Skeletal muscle tissue (tissue), 4 donors: ENCODE measurements around the gene EPHA2. TPM values are rescaled to one million over a fixed set of nuclear protein-coding genes. Genes with fewer than 3 reads are reported as not detected.
"Not testable (repeated sequence)": the region's sequence is repeated elsewhere in the genome, so short reads cannot be mapped to it uniquely, and the experiment has no call there.

Experiments used
- H3K27ac ChIP-seq: one replicate; pipeline ENCODE4 v1.7.0; 2013; ENCODE audit warnings: mild to moderate bottlenecking, low read depth, low read length, inconsistent platforms
- H3K27me3 ChIP-seq, 3 donors: one replicate each; pipeline ENCODE4 v1.7.0; 2013; ENCODE audit warnings: low read length in 3 of 3; ENCODE audit not compliant: control insufficient read depth in 3 of 3, insufficient read depth in 3 of 3
- H3K36me3 ChIP-seq, 3 donors: one replicate each; pipeline ENCODE4 v1.7.0; 2013; ENCODE audit warnings: low read length in 3 of 3; ENCODE audit not compliant: control insufficient read depth in 3 of 3, insufficient read depth in 3 of 3
- H3K4me1 ChIP-seq, 3 donors: one replicate each; pipeline ENCODE4 v1.7.0; 2013; ENCODE audit warnings: low read length in 3 of 3, mild to moderate bottlenecking in 3 of 3; ENCODE audit not compliant: control insufficient read depth in 3 of 3, insufficient read depth in 3 of 3
- H3K4me3 ChIP-seq, 3 donors: one replicate each; pipeline ENCODE4 v1.7.0; 2013; ENCODE audit warnings: low read length in 3 of 3
- H3K9ac ChIP-seq, 3 donors: one replicate each; pipeline ENCODE4 v1.7.0; 2013; ENCODE audit warnings: low read length in 3 of 3, mild to moderate bottlenecking in 3 of 3, moderate library complexity in 2 of 3, low read depth in 1 of 3
- H3K9me3 ChIP-seq, 3 donors: one replicate each; pipeline ENCODE4 v1.7.0; 2013; ENCODE audit warnings: low read length in 3 of 3; ENCODE audit not compliant: control insufficient read depth in 3 of 3
- total RNA-seq: library from RNA; depleted of rRNA; stranded (reverse); fragments of >200 nt; gene quantifications from one replicate; pipeline ENCODE4 v1.2.3, GENCODE V29; 2014
- donor health status: Osteomylitis.

The EPHA2 gene
- total RNA-seq, 1 donor from 2014 or later, result 5.2 TPM

DNA sequence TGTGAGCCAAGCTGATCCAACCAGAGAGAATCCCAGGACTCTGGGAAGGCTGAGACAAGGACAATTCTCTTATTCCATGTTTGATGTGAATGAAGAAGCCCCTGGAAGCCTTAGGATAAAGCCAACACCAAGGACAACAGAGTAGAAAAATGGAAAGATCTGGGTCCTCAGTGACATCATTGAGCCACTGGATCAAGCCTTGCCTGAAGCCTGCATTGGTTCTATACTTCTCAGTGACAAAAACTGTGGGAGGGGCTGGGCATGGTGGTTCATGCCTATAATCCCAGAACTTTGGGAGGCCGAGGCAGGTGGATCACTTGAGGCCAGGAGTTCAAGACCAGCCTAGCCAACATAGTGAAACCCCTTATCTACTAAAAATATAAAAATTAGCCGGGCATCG is 41.0 kb upstream of the EPHA2 start:
- Histone ChIP-seq H3K36me3 (no peaks in the 10 kb centered on the region), H3K27me3 (peaks cover 0 to 3% (median 0%) of the 10 kb centered on the region in 3 donors), H3K4me1 (no peaks in the 10 kb centered on the region), H3K9ac (no peak overlapping the region), H3K4me3 (no peak overlapping the region), H3K9me3 (no peaks in the 10 kb centered on the region), H3K27ac (no peak overlapping the region)

- not testable (repeated sequence) for H3K27ac ChIP-seq, H3K4me3 ChIP-seq, H3K9me3 ChIP-seq, H3K4me1 ChIP-seq, H3K27me3 ChIP-seq, H3K36me3 ChIP-seq, H3K9ac ChIP-seq
Observed at GRCh38 chr1:16196139-16196538, 40.3 kb upstream of the EPHA2 start.

GRCh38 chr1:16195518-16195905 is 39.6 kb upstream of the EPHA2 start:
- H3K36me3 ChIP-seq, result no peaks in the 10 kb centered on the region
- H3K27me3 ChIP-seq, result peaks cover 3 to 4% (median 4%) of the 10 kb centered on the region in 3 donors
- no peaks in the 10 kb centered on the region for H3K9me3 ChIP-seq
- no peak overlapping the region for H3K27ac ChIP-seq
- no peaks in the 10 kb centered on the region for H3K4me1 ChIP-seq
- H3K4me3 ChIP-seq, result no peak overlapping the region
- no peak overlapping the region for H3K9ac ChIP-seq

GRCh38 chr1:16191916-16192546 is 36.2 kb upstream of the EPHA2 start:
- Histone ChIP-seq H3K36me3 (no peaks in the 10 kb centered on the region), H3K27ac (no peak overlapping the region), H3K9me3 (no peaks in the 10 kb centered on the region), H3K27me3 (peaks cover 7 to 21% (median 12%) of the 10 kb centered on the region in 3 donors), H3K4me3 (no peak overlapping the region), H3K4me1 (peaks cover 4 to 12% (median 6%) of the 10 kb centered on the region in 3 donors), H3K9ac (no peak overlapping the region)

DNA sequence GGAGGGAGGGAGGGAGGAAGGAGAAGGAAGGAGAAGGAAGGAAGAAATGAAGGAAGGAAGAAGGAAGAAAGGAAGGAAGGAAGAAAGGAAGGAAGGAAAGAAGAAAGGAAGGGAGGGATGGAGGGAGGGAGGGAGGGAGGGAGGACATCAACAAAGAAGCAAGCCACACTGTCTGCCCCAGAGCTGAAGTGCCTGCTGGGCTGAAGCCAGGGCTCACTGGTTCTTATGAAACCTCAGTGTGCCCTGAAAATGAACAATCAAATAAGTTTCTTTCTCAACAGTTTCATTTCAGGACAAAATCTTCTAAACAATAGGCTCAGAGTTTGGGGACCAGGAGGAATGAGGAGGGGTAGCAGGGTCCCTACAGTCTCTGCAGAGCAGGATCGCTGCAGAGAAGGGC is 35.4 kb upstream of the EPHA2 start:
- H3K9me3 ChIP-seq, result no peaks in the 10 kb centered on the region
- peaks cover 4 to 12% (median 6%) of the 10 kb centered on the region in 3 donors for H3K4me1 ChIP-seq
- H3K36me3 ChIP-seq, result no peaks in the 10 kb centered on the region
- H3K4me3 ChIP-seq, result no peak overlapping the region
- no peak overlapping the region for H3K9ac ChIP-seq
- H3K27me3 ChIP-seq, result peaks cover 7 to 21% (median 12%) of the 10 kb centered on the region in 3 donors
- H3K27ac ChIP-seq, result no peak overlapping the region

DNA sequence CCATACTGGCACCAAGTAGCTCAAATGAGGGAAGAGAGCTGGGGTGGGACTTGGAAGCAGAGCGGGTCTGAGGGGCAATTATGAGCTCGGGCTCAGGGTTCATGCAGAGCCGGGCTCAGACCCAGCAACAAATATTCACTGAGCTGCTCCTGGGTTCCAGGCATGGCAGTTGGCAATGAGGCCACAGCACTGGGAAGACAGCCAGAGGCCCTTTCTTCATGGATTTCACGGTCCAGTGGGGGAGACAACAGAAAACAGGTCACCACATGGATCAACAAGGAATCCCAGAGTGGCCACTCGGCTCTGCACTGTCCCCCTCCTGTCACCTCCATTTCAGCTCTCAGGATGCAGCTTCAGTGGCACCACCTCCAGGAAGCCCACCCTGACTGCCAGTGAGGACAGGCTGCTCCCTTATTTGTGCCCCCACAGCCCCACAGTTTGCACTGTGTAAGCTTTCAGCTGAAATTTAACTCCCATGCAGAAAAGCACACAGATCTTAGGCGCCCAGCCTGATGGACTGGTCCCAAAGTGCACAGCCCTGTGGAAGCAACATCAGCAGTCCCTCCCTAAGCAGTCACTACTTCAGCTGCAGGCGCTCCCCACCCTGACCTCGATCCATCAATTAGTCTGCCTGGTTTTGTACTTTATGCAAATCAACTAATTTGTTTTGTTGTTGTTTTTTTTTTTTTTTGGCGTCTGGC is 34.2 kb upstream of the EPHA2 start:
- Histone ChIP-seq H3K9me3 (no peaks in the 10 kb centered on the region), H3K4me1 (peaks cover 4 to 12% (median 6%) of the 10 kb centered on the region in 3 donors), H3K36me3 (no peaks in the 10 kb centered on the region), H3K27ac (no peak overlapping the region), H3K27me3 (peaks cover 7 to 21% (median 12%) of the 10 kb centered on the region in 3 donors), H3K4me3 (no peak overlapping the region), H3K9ac (no peak overlapping the region)

DNA sequence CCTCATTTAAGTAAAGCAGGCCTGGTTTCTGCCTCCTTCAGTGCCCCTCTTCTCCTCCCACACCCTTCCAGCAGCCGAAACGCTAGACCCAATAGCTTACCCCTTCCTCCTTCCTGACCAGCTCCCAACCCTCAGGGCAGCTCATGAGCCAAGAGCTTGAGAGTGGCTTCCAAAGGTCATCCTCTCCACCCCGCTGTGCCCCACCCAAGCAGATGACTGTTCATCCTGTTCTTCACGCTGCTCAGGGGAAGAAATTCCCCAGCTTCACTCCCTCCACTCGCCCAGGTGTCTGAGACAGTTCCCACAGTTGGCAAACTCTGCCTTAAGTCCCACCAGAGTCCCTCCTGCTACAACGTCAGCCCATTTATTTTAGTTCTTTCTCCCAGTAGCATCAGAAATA is 33.1 kb upstream of the EPHA2 start:
- Histone ChIP-seq H3K4me3 (no peak overlapping the region), H3K9ac (peak overlapping the region in 1 of 3 donors; percentile 40), H3K4me1 (peaks cover 4 to 12% (median 6%) of the 10 kb centered on the region in 3 donors), H3K27me3 (peaks cover 7 to 21% (median 12%) of the 10 kb centered on the region in 3 donors), H3K36me3 (no peaks in the 10 kb centered on the region), H3K9me3 (no peaks in the 10 kb centered on the region), H3K27ac (no peak overlapping the region)

DNA sequence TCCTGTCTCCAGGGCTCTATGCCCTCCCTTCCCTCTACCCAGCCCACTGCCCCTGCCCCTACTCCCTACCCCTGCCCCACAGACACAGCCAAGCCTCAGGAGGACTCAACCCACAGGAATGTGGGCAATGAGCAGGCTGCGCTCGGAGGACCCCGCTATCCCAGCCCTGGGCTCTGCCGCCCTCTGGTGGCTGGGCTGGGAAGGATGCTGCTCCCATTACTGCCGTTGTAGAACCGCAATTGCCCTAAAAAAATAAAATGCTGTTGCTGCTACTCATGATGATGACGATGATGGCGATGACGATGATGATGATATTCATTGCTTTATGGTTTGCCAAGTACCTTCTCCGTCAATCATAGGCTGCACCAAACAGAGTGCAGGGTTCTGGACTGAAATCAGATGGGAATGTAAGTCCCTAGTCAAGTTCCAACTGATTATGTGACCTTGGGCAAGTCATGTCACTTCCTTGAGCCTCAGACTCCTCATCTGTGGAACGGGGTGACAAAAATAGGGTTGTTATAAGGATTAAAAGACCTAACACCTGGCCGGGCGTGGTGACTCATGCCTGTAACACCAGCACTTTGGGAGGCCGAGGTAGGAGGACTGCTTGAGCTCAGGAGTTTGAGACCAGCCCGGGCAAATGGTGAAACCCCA is 32.0 kb upstream of the EPHA2 start:
- H3K36me3 ChIP-seq, result no peaks in the 10 kb centered on the region
- H3K4me1 ChIP-seq, result peaks cover 4 to 15% (median 9%) of the 10 kb centered on the region in 3 donors
- peaks cover 5 to 21% (median 12%) of the 10 kb centered on the region in 3 donors for H3K27me3 ChIP-seq
- H3K27ac ChIP-seq, result no peak overlapping the region
- H3K9ac ChIP-seq, result no peak overlapping the region
- no peaks in the 10 kb centered on the region for H3K9me3 ChIP-seq
- no peak overlapping the region for H3K4me3 ChIP-seq

- H3K4me3 ChIP-seq, result no peak overlapping the region
- peaks cover 5 to 21% (median 12%) of the 10 kb centered on the region in 3 donors for H3K27me3 ChIP-seq
- no peak overlapping the region for H3K27ac ChIP-seq
- H3K9me3 ChIP-seq, result no peaks in the 10 kb centered on the region
- H3K36me3 ChIP-seq, result no peaks in the 10 kb centered on the region
- H3K9ac ChIP-seq, result no peak overlapping the region
- peaks cover 13 to 20% (median 18%) of the 10 kb centered on the region in 3 donors for H3K4me1 ChIP-seq
Observed at GRCh38 chr1:16186655-16187235, 30.9 kb upstream of the EPHA2 start.
